Measurements from ENCODE around the gene UBQLN1. TPM values are rescaled to one million over a fixed set of nuclear protein-coding genes. Genes with fewer than 3 reads are reported as not detected.
"Not testable (repeated sequence)": the region's sequence is repeated elsewhere in the genome, so short reads cannot be mapped to it uniquely, and the experiment has no call there.

UBQLN1 gene
- total RNA-seq, 4 donors from 2014 or later: 112 to 123 (median 119) TPM

DNA sequence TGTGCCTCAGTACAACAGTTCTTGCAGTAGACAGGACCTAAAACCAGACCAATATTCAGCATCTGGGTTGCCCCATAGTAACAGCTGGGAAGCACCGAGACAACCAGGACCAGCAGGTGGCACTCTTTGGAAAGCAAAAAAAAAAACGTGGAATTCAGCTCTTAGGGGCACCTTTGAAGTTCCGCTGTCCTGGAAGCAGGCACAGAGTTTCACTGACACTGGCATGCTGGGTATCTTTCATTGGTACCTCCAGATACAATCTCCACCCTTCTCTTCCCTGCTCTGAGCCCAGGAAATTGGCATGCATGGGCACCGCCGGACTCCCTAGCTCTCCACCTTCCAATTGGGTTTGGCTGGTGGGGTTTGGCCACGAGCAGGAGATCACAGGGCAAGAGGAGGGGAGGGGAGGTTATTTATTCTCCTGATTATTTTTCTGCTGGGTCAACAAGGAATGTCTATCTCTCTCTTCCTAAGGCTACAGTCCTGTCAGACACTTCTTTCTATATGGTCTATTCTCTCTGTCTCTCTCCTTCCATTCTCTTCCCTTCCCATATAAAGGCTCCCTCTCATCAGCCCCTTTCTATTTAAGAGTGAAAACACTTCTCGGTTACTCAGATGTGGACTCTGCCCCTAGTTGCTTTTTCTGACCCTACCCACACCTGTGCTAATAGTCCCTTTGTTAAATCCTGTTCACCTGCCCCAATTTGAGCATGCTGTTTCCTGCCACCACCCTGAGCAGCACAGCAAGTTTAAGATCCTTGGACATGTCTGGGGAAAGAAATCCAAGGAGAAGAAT is 86.7 kb downstream of the UBQLN1 start:
- Histone ChIP-seq H3K36me3 (no peaks in the 10 kb centered on the region), H3K27ac (replicated peaks in 1 of 4) (no peak overlapping the region), H3K4me1 (peaks cover 6 to 19% (median 15%) of the 10 kb centered on the region in 4 donors), H3K9me3 (no peaks in the 10 kb centered on the region), H3K4me3 (no peak overlapping the region), H3K27me3 (no peaks in the 10 kb centered on the region)
- no peak for DNase-seq (ENCODE audit: extremely low spot score)
- WGBS: 31% methylated on average over 7 of the region's 7 CpGs
- intact Hi-C loops (cut with DNase I): loop anchor here (5.0 kb wide), 1 partner anchor 296 kb away; no protein-coding TSS in a partner anchor
- TF ChIP-seq EP300 (IDR thresholded peaks at IDR 0.05) (no peak), POLR2A (IDR thresholded peaks at IDR 0.05; ENCODE audit: low read depth) (no peak), POLR2AphosphoS5 (IDR thresholded peaks at IDR 0.05) (no peak)
- TF ChIP-seq, protein P1, sequence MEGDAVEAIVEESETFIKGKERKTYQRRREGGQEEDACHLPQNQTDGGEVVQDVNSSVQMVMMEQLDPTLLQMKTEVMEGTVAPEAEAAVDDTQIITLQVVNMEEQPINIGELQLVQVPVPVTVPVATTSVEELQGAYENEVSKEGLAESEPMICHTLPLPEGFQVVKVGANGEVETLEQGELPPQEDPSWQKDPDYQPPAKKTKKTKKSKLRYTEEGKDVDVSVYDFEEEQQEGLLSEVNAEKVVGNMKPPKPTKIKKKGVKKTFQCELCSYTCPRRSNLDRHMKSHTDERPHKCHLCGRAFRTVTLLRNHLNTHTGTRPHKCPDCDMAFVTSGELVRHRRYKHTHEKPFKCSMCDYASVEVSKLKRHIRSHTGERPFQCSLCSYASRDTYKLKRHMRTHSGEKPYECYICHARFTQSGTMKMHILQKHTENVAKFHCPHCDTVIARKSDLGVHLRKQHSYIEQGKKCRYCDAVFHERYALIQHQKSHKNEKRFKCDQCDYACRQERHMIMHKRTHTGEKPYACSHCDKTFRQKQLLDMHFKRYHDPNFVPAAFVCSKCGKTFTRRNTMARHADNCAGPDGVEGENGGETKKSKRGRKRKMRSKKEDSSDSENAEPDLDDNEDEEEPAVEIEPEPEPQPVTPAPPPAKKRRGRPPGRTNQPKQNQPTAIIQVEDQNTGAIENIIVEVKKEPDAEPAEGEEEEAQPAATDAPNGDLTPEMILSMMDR (IDR thresholded peaks at IDR 0.05): peak; percentile 47 to 71 (median 52)

DNA sequence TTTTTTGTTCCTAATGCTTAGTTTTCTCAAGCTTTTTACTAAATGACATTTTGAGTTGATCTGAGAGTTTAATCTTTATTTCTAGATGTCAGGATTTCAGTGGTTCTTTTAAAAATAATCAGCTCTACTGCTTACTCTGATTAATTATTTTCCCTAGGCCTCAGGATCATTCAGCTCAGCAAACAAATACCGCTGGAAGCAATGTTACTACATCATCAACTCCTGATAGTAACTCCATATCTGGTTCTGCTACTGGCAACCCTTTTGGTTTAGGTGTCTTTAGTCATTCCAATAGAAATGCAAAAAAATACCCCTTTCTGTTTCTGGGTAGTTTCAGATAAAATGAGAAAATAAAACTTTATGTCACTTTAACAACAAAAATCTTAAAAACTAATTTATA is 90.5 kb downstream of the UBQLN1 start:
- Histone ChIP-seq H3K4me3 (no peak overlapping the region), H3K27ac (replicated peaks in 1 of 4) (no peak overlapping the region), H3K36me3 (no peaks in the 10 kb centered on the region), H3K27me3 (no peaks in the 10 kb centered on the region), H3K9me3 (no peaks in the 10 kb centered on the region), H3K4me1 (peaks cover 0 to 5% (median 4%) of the 10 kb centered on the region in 4 donors)
- TF ChIP-seq, protein P1 (IDR thresholded peaks at IDR 0.05): no peak
- TF ChIP-seq POLR2AphosphoS5 (IDR thresholded peaks at IDR 0.05): no peak
- no peak for TF ChIP-seq EP300 (IDR thresholded peaks at IDR 0.05)
- TF ChIP-seq POLR2A (IDR thresholded peaks at IDR 0.05; ENCODE audit: low read depth): no peak
- DNase-seq (ENCODE audit: extremely low spot score): no peak
- intact Hi-C loops (cut with DNase I): no loop called here
- 85% methylated on average over 1 of the region's 1 CpG for WGBS

DNA sequence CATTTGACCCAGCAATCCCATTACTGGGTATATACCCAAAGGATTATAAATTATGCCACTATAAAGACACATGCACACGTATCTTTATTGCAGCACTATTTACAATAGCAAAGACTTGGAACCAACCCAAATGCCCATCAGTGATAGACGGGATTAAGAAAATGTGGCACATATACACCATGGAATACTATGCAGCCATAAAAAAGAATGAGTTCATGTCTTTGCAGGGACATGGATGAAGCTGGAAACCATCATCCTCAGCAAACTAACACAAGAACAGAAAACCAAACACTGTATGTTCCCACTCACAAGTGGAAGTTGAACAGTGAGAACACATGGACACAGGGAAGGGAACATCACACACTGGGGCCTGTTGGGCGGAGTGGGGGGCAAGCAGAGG is 94.5 kb downstream of the UBQLN1 start:
- H3K4me3 ChIP-seq; DNase-seq (ENCODE audit: extremely low spot score); H3K4me1 ChIP-seq; H3K27me3 ChIP-seq; H3K9me3 ChIP-seq; H3K27ac ChIP-seq (replicated peaks in 1 of 4); H3K36me3 ChIP-seq; intact Hi-C loops (cut with DNase I): not testable (repeated sequence)
- WGBS: 83% methylated on average over 3 of the region's 3 CpGs

Other genes with a start within 250 kb of the UBQLN1 start
- gene FRMD3, start 169.6 kb downstream of the UBQLN1 start, total RNA-seq: 10 to 100 TPM in 3 of 4 donors, 1 to 10 TPM in 1; 7.9 to 13.4 (median 11.8) TPM
- 1 to 10 TPM; 4.6 to 9.3 (median 5.9) TPM for gene IDNK, start 84.8 kb downstream of the UBQLN1 start, total RNA-seq
- gene GKAP1, start 109.8 kb upstream of the UBQLN1 start, total RNA-seq: 10 to 100 TPM; 12.3 to 22.4 (median 13.4) TPM
- gene KIF27, start 213.5 kb upstream of the UBQLN1 start, total RNA-seq: 1 to 10 TPM; 3.9 to 5.4 (median 4.5) TPM